ENCODE measurements around the gene WNT7B.

DNA sequence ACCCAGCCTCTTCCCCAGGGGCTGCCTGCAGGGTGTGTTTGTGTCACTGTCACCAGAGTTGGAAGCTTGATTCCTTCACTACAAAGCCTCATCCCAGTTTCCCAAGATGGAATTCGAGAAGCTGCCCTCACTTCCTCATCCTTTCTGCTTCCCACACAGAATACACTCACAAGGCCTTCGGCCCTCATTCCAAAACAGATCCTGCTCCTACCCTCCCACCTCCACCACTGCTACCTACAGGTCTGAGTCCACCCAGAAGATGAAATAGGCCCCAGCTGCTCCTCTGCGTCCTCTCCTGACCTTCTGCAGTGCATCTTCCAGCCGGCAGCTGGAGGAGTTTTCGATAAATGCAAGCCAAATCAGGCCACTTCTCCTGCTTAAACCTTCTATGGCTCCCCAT is 6.8 kb upstream of the WNT7B start:
- TF ChIP-seq, protein P1, sequence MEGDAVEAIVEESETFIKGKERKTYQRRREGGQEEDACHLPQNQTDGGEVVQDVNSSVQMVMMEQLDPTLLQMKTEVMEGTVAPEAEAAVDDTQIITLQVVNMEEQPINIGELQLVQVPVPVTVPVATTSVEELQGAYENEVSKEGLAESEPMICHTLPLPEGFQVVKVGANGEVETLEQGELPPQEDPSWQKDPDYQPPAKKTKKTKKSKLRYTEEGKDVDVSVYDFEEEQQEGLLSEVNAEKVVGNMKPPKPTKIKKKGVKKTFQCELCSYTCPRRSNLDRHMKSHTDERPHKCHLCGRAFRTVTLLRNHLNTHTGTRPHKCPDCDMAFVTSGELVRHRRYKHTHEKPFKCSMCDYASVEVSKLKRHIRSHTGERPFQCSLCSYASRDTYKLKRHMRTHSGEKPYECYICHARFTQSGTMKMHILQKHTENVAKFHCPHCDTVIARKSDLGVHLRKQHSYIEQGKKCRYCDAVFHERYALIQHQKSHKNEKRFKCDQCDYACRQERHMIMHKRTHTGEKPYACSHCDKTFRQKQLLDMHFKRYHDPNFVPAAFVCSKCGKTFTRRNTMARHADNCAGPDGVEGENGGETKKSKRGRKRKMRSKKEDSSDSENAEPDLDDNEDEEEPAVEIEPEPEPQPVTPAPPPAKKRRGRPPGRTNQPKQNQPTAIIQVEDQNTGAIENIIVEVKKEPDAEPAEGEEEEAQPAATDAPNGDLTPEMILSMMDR (IDR thresholded peaks at IDR 0.05) = no peak
- TF ChIP-seq POLR2A (IDR thresholded peaks at IDR 0.05) = no peak

Data from testis (tissue), 2 donors.